Activated T-cell treated with anti-CD3 and anti-CD28 coated beads for 24 hours (primary cell): Measurements from ENCODE around the gene SH2D5.
A peak's percentile ranks its signal among the peaks of the same experiment; 100 is the strongest.

Experiments
- DNase-seq: peaks from one replicate; pipeline ENCODE4 v3.0.0-alpha.2; 2020; ENCODE audit warnings: low read depth

The SH2D5 gene

GRCh38 chr1:20732588-20733359 is at the start of gene SH2D5:
Gene SH2D5, minus strand, starts transcription at chr1:20732703. Its CDS starts 4,659 bp downstream, at chr1:20728044.
- DNase-seq = peak; percentile 77

- no peak for DNase-seq
Observed at GRCh38 chr1:20775700-20776099, 43.2 kb upstream of the SH2D5 start.

GRCh38 chr1:20771780-20772179 is 39.3 kb upstream of the SH2D5 start:
- DNase-seq = no peak

GRCh38 chr1:20770314-20771087 is 38.0 kb upstream of the SH2D5 start:
- no peak for DNase-seq

- no peak for DNase-seq
Observed at GRCh38 chr1:20767271-20767670, 34.8 kb upstream of the SH2D5 start.

- no peak for DNase-seq
Observed at GRCh38 chr1:20763417-20763816, 30.9 kb upstream of the SH2D5 start.

GRCh38 chr1:20760322-20760721 is 27.8 kb upstream of the SH2D5 start:
- no peak for DNase-seq

GRCh38 chr1:20753589-20753988 is 21.1 kb upstream of the SH2D5 start:
- DNase-seq = no peak

GRCh38 chr1:20751462-20751990 is 19.0 kb upstream of the SH2D5 start:
- no peak for DNase-seq

- no peak for DNase-seq
Observed at GRCh38 chr1:20742671-20743070, 10.2 kb upstream of the SH2D5 start.

GRCh38 chr1:20740781-20741180 is 8.3 kb upstream of the SH2D5 start:
- no peak for DNase-seq

- DNase-seq = no peak
Observed at GRCh38 chr1:20739225-20739624, 6.7 kb upstream of the SH2D5 start.

- no peak for DNase-seq
Observed at GRCh38 chr1:20735581-20736111, 3.1 kb upstream of the SH2D5 start.

- no peak for DNase-seq
Observed at GRCh38 chr1:20733360-20733975, 965 bp upstream of the SH2D5 start.

- peak; percentile 48 for DNase-seq
Observed at GRCh38 chr1:20732071-20732587, 374 bp downstream of the SH2D5 start.

GRCh38 chr1:20731057-20731991 is 1.2 kb downstream of the SH2D5 start:
- no peak for DNase-seq

GRCh38 chr1:20730690-20731056 is 1.8 kb downstream of the SH2D5 start:
- DNase-seq = no peak

- no peak for DNase-seq
Observed at GRCh38 chr1:20729990-20730689, 2.4 kb downstream of the SH2D5 start.

- DNase-seq = no peak
Observed at GRCh38 chr1:20729155-20729931, 3.2 kb downstream of the SH2D5 start.
